Spleen (tissue), 11 donors: ENCODE data around the gene C5. TPM values are rescaled to one million over a fixed set of nuclear protein-coding genes. Genes with fewer than 3 reads are reported as not detected.
A peak's percentile ranks its signal among the peaks of the same experiment; 100 is the strongest.

Source experiments
- DNase-seq: peaks from one replicate; pipeline ENCODE4 v3.0.0-alpha.2; 2020
- H3K27ac ChIP-seq, 8 donors: fragments of 200-600 bp; sonication (generic) in 7 of 8; 1 replicate in 4 of 8; 2 replicates in 4 of 8; pipeline versions ENCODE4 v1.5.0 to v1.8.0; 2016 to 2021; ENCODE audit warnings: inconsistent platforms in 4 of 8, mild to moderate bottlenecking in 4 of 8, moderate library complexity in 1 of 8
- H3K27me3 ChIP-seq, 7 donors: fragments of 200-600 bp; sonication (generic) in 6 of 7; replicated peaks in 1 of 7; 1 replicate in 4 of 7; 2 replicates in 3 of 7; pipeline versions ENCODE4 v1.5.0 to v1.8.0; 2016 to 2021; ENCODE audit warnings: inconsistent platforms in 3 of 7, mild to moderate bottlenecking in 1 of 7
- H3K36me3 ChIP-seq, 6 donors: fragments of 200-600 bp; sonication (generic) in 5 of 6; 1 replicate in 4 of 6; 2 replicates in 2 of 6; pipeline versions ENCODE4 v1.5.0 to v1.8.0; 2016 to 2021; ENCODE audit warnings: inconsistent platforms in 2 of 6
- H3K4me1 ChIP-seq, 6 donors: fragments of 200-600 bp; sonication (generic) in 5 of 6; 1 replicate in 3 of 6; 2 replicates in 3 of 6; pipeline versions ENCODE4 v1.5.0 to v1.8.0; 2016 to 2021; ENCODE audit warnings: inconsistent platforms in 3 of 6
- H3K4me3 ChIP-seq, 8 donors: fragments of 200-600 bp; sonication (generic) in 7 of 8; 1 replicate in 4 of 8; 2 replicates in 4 of 8; pipeline versions ENCODE4 v1.5.0 to v1.8.0; 2016 to 2021; ENCODE audit warnings: inconsistent platforms in 4 of 8, mild to moderate bottlenecking in 4 of 8, moderate library complexity in 2 of 8
- H3K9me3 ChIP-seq, 8 donors: fragments of 200-600 bp; sonication (generic) in 7 of 8; 1 replicate in 4 of 8; 2 replicates in 4 of 8; pipeline versions ENCODE4 v1.5.0 to v1.8.0; 2016 to 2021; ENCODE audit warnings: inconsistent platforms in 4 of 8
- POLR2A ChIP-seq, 3 donors: fragments of 450-650 bp; IDR thresholded peaks; one replicate each; pipeline ENCODE4 v1.5.1; 2017; ENCODE audit warnings: antibody characterized with exemption in 3 of 3, mild to moderate bottlenecking in 1 of 3
- POLR2AphosphoS5 ChIP-seq, 3 donors: sonication (generic); formaldehyde crosslinking; IDR thresholded peaks; one replicate each; pipeline ENCODE4 v1.5.1; 2017; ENCODE audit warnings: antibody characterized with exemption in 3 of 3
- WGBS, 5 donors: extraction: QIAGEN DNeasy Blood & Tissue Kit in 3 of 5; methylation state at CpG; one replicate each; pipeline versions ENCODE4 v1.1.5 to v1.1.7; 2013 to 2018; 5-methylcytosine and 5-hydroxymethylcytosine counted together
- intact Hi-C: fragments of 100-400 bp; cut with DNase I; formaldehyde crosslinking; loops from one replicate; pipeline ENCODE4 v1.15.0; 2023; ENCODE audit warnings: low total_unique reads
- polyA plus RNA-seq, 3 donors: library from polyadenylated mRNA; stranded (reverse); fragments of 200-250 nt; gene quantifications; one replicate each; pipeline ENCODE4 v1.2.1, GENCODE V29; 2013
- total RNA-seq, 7 donors: library from RNA; depleted of rRNA in 3 of 7; stranded (reverse); fragments of >200 nt in 3 of 7; fragmentation: NEBNext Ultra II Directional in 4 of 7; extraction: Animal tissue kit (Norgen Biotek cat#: 25700) in 4 of 7; gene quantifications; one replicate each; pipeline versions ENCODE4 v1.1.0 to v1.2.1, GENCODE V29; 2016 to 2021
- TF ChIP-seq, protein P1 (sequence below), 11 experiments: fragments of 200-600 bp in 7 of 11; fragments of 450-650 bp in 4 of 11; sonication (generic) in 4 of 11; IDR thresholded peaks in 8 of 11; conservative IDR thresholded peaks in 3 of 11; 1 replicate in 7 of 11; 2 replicates in 4 of 11; pipeline versions ENCODE4 v1.4.0 to v1.8.0; 2016 to 2021; ENCODE audit warnings: antibody characterized with exemption in 11 of 11, inconsistent platforms in 4 of 11, mild to moderate bottlenecking in 1 of 11
- donor health status: healthy with polysubstance abuse.
- donor health status: DM: no; HTN: no; CAD: no; lungs with moderate emphysema.
- donor health status: DM: no; HTN: no; CAD: no.
- donor health status: Bipolar disorder and iron deficiency.
- donor health status: healthy.
- donor health status: DM: no; HTN: no; CAD: no.
- donor health status: DM: yes; HTN: yes; CAD: no.

The C5 gene
- total and polyA plus RNA-seq, 10 donors = 1.2 to 10.4 (median 2.9) TPM

DNA sequence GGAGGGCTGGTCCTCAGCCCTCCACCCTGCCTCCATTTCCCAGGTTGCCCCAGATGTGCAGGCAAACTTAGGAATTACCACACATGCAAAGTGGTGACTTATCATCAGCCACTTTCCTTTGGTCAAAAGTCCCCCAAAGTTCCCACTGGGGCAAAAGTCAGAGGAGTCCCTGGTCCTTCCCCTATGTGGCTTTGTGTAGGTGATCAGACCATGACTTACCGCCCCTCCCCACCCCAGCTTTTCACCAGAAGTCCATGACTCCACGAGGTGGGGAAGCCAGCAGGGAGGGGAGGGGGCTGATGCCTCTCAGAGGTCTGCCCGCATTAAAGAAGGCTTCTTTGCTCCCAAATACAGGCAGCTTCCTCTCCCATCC is 129.3 kb downstream of the C5 start:
- H3K9me3 ChIP-seq = peaks cover 0 to 3% (median 0%) of the 10 kb centered on the region in 8 donors
- no peaks in the 10 kb centered on the region for H3K27me3 ChIP-seq
- no peak for DNase-seq
- H3K4me3 ChIP-seq = peak overlapping the region in 1 of 8 donors; percentile 32
- H3K36me3 ChIP-seq = peaks cover 0 to 58% (median 0%) of the 10 kb centered on the region in 6 donors
- peak overlapping the region; percentile 51 to 96 (median 82) for H3K27ac ChIP-seq
- TF ChIP-seq, protein P1, sequence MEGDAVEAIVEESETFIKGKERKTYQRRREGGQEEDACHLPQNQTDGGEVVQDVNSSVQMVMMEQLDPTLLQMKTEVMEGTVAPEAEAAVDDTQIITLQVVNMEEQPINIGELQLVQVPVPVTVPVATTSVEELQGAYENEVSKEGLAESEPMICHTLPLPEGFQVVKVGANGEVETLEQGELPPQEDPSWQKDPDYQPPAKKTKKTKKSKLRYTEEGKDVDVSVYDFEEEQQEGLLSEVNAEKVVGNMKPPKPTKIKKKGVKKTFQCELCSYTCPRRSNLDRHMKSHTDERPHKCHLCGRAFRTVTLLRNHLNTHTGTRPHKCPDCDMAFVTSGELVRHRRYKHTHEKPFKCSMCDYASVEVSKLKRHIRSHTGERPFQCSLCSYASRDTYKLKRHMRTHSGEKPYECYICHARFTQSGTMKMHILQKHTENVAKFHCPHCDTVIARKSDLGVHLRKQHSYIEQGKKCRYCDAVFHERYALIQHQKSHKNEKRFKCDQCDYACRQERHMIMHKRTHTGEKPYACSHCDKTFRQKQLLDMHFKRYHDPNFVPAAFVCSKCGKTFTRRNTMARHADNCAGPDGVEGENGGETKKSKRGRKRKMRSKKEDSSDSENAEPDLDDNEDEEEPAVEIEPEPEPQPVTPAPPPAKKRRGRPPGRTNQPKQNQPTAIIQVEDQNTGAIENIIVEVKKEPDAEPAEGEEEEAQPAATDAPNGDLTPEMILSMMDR (IDR thresholded peaks at IDR 0.05 in 8 of 11, conservative IDR thresholded peaks at IDR 0.05 in 3 of 11) = no peak
- no peak for TF ChIP-seq POLR2A (IDR thresholded peaks at IDR 0.05)
- TF ChIP-seq POLR2AphosphoS5 (IDR thresholded peaks at IDR 0.05) = no peak
- intact Hi-C loops = no loop called here
- H3K4me1 ChIP-seq = peaks cover 15 to 100% (median 72%) of the 10 kb centered on the region in 6 donors
- 54 to 62% (median 59%) methylated on average over 3 of the region's 3 CpGs for whole genome bisulfite sequencing, 5 donors

DNA sequence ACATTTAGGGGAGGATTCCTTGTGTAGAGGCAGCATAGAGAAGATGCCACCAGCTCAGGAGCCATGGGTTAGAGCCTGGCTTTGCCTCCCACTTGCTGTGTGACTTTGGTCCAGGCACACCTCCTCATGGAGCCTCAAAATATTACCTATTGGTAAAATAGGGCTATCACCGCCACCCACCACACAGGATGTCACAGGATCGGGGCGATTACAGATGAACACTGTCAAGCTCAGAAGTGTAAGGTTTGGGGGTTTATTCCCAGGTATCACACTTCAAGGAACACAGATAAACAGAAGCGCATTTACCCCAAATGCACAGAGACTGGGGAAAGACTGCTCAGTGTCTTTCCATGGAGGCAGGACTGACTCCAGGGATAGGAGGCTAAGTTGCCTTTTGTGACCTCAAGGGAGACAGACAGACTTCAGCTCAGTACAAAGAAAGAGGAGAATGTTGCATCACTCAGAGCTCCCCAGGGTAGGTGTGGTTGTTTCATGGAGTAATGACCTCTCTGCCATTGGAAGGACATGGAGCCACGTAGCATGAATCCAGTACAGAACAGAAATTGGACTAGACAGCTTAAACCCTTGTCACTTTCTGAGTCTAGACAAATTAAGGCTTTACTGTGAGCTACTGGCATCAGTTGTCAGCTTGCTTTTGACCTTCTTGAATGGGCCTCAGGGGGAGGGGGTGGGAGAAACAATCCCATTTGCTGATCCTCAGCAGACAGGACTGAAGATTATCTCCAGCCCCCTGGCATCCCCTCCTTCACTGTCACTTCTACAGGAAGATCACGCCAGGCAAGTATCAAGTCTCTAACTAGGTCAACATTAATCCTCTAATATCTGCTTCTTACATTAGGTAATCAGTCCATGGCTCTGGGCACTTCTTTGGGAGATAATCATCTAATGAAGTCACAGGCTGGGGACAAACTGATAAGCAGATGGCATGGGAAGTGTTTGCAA is 130.0 kb downstream of the C5 start:
- TF ChIP-seq, protein P1 (IDR thresholded peaks at IDR 0.05 in 8 of 11, conservative IDR thresholded peaks at IDR 0.05 in 3 of 11) = no peak
- TF ChIP-seq POLR2AphosphoS5 (IDR thresholded peaks at IDR 0.05) (no peak), POLR2A (IDR thresholded peaks at IDR 0.05) (no peak)
- H3K36me3 ChIP-seq = peaks cover 0 to 58% (median 0%) of the 10 kb centered on the region in 6 donors
- WGBS, 5 donors = 72 to 93% (median 82%) methylated on average over 6 of the region's 6 CpGs
- peaks cover 10 to 100% (median 75%) of the 10 kb centered on the region in 6 donors for H3K4me1 ChIP-seq
- no peaks in the 10 kb centered on the region for H3K27me3 ChIP-seq
- intact Hi-C loops = no loop called here
- H3K27ac ChIP-seq = peak overlapping the region; percentile 60 to 96 (median 82)
- H3K9me3 ChIP-seq = peaks cover 0 to 3% (median 0%) of the 10 kb centered on the region in 8 donors
- no peak for DNase-seq
- H3K4me3 ChIP-seq = peak overlapping the region in 1 of 8 donors; percentile 32

DNA sequence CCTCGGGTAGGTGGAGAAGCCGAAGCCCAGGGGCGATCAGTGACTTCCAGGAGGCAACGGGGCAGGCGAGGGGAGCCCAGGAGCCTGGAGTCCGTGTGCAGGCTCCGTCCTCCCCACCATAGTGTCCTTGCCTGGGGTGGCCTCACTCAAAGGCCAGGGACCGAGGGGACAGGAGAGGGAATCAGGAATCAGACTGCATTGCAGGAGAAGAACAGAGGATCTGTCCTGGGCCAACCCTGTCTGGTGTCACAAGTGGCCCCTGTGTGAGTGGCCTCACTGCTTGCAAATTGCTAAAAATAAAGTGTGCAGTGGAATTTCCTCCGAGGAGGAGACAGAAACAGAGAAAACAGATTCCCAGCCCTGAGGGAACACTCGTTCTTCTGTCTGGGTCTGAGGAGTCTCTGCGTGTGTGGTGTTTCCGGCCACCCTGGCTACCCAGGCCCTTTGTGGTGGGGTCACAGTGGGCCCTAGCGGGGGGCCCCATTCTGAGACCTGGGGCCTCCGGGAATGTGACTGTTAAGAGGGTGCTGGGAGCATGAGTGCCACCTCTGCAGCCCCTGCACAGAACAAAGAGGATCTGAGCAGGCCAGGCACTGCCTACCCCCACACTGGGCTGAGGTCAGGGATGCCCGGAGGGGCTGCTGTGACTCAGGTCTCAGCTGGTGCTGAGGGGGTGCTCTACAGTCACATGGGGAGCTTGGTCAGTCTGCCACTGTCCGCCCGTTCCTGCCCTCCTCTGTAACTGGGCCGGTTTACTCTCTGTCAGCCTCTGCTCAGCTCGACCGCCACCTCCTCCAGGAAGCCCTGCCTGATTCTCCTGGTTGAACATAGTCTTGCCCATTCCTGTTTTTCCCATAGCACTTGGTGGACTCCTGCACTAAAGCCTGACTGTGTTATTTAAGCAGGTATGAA is 130.9 kb downstream of the C5 start:
- H3K4me3 ChIP-seq = peak overlapping the region in 1 of 8 donors; percentile 32
- TF ChIP-seq POLR2AphosphoS5 (IDR thresholded peaks at IDR 0.05) = peak in 1 of 3 donors; percentile 18
- TF ChIP-seq, protein P1 (IDR thresholded peaks at IDR 0.05 in 8 of 11, conservative IDR thresholded peaks at IDR 0.05 in 3 of 11) = no peak
- no peak for TF ChIP-seq POLR2A (IDR thresholded peaks at IDR 0.05)
- no peaks in the 10 kb centered on the region for H3K27me3 ChIP-seq
- 73 to 88% (median 76%) methylated on average over 19 to 20 of the region's 20 CpGs for WGBS, 5 donors
- peak overlapping the region; percentile 27 to 96 (median 82) for H3K27ac ChIP-seq
- H3K4me1 ChIP-seq = peaks cover 9 to 95% (median 71%) of the 10 kb centered on the region in 6 donors
- peaks cover 0 to 3% (median 0%) of the 10 kb centered on the region in 8 donors for H3K9me3 ChIP-seq
- H3K36me3 ChIP-seq = peaks cover 0 to 65% (median 0%) of the 10 kb centered on the region in 6 donors
- no peak for DNase-seq
- intact Hi-C loops = no loop called here
